COLO829 (cell line): Measurements from ENCODE around the gene RGL1.

ENCODE experiments used
- DNase-seq: peaks from one replicate; pipeline ENCODE4 v3.0.0; 2012; ENCODE audit warnings: low spot score

Gene RGL1

DNA sequence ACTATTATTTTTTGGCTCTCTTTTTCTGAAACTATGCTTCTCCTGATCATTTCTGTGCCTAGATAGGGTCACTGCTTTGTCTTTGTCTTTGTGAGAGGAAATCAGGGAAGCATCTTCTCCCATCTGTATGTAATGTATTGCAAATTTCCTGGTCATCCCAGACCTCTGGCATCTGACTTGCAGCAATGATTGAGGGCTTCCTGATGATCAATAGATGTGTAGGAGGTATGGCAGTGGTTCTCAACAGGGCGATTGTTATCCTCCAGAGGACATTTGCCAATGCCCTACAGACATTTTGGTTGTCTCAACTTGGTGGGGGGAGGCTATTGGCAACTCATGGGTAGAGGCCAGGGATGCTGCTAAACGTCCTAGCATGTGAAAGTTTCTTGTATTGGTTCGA lies 64.7 kb downstream of the RGL1 start:
- no peak for DNase-seq

DNA sequence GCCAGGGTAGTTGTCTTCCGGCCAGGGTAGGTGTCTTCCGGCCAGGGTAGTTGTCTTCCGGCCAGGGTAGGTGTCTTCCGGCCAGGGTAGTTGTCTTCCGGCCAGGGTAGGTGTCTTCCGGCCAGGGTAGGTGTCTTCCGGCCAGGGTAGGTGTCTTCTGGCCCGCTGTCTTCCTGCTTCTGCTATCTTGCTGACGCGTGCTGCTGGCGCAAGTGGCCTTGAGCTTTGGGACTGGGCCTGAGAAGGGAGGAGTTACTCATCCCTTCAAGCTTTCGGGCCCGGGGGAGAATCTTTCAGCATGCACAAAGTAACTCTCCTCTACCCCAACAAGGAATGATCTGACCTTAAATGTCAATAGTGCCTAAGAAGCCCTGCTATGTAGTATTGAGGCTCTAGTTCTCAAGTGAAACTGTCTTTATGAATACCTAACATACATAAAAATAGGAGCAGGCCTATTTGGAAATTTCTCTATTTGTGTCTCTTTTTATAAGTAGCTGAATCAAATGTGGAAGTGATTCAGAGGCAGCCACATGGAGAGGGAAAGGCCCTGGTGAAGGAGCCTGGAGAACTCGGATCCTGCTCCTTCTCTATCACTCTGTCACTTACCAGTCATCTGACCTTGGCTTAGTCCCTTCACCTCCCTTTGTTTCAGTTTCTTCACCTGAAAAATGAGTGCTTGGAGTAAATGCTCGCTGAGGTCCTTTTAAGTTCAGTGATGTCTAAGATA lies 65.6 kb downstream of the RGL1 start:
- DNase-seq: no peak

DNA sequence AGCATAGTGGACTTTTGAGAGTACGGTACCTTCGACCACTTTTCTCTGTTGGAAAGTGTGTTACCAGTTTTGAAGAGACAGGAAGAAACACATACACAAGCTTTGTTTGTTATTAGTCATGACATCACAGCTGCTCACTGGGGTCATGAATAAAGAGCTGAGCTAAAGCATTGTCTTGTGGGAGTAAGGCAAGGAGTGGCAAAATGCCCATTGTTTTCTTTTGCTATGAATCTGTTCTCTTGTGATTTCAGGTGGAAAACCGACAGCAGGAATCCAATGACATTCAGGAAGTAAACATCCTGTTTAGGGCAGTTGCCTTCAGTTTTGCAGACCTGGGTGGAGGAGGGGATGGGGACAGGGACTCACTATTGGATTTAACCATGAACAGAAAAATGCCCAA lies 66.2 kb downstream of the RGL1 start:
- DNase-seq: peak; percentile 23

DNA sequence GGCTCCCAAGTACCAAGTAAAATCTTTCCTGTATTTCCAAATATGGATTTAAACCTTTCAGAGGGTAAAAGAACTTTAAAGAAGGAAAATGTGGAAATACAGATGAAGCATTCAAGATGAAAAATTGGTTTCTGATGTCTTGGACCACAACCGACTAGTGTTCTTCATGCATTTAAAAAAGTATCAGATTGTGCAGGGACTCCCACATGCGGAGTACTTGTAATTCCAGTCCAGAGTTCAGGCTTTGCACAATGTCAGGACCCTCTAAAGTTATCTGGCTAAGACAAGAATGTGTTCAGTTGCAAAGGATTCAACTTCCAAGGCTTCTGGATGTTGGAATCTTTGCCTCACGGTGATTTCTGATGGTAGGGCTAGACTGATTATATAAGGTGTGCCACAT lies 66.7 kb downstream of the RGL1 start:
- DNase-seq: no peak

DNA sequence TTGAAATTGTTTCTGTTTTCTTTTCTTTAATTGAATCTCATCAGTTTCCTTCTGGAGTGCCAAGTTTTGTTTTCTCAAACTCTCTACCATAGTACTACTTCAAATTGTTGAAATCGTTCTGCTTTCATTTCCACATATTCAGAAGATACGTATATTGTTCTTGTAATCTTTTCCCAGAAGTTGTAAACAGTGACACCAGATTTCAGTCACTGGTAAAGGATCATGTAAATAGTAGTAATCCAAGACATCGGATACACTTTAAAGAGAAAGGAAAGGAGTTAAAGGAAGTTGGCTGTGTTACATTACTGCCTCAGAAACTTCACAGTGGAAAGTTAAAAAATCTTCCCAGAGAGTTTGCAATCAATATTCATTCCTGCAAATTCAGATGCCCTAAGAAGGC lies 67.5 kb downstream of the RGL1 start:
- DNase-seq: no peak

DNA sequence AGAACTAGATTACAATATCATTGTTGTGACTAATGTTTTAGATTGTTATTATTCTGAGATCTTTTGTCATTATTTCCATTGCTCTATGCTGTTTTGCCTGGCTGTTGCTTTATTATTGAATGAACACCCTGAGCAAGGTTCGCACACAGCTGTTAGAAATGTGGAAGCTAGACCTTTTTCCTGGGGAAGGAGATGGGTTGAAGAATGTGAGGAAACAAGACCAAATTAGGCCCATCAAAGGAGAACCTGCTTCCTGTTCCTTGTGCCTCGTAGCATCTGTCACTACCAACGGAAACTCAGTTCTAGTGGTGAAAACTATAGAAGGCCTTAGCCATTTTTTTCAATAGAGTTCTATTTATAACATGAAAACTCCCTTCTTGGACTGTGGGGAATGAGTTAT lies 68.7 kb downstream of the RGL1 start:
- DNase-seq: no peak

DNA sequence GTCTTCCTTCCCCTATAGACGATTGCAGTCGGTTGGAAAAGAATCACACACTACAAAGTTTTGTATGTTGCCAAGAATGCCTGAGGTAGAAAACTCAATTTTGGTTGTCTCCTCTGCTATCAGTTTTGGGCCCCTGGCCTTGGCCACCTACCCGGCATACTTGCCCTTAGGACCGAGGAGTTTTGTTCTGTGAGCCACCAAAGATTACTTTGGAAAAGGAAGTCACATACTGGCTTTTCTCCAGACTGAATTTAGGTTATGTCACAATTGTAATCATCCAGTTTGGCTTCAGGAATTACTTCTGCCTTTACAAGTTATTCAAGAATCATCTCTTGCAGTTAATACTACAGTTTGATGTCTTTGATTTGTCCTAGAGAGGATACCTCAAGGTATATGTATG lies 71.4 kb downstream of the RGL1 start:
- no peak for DNase-seq

DNA sequence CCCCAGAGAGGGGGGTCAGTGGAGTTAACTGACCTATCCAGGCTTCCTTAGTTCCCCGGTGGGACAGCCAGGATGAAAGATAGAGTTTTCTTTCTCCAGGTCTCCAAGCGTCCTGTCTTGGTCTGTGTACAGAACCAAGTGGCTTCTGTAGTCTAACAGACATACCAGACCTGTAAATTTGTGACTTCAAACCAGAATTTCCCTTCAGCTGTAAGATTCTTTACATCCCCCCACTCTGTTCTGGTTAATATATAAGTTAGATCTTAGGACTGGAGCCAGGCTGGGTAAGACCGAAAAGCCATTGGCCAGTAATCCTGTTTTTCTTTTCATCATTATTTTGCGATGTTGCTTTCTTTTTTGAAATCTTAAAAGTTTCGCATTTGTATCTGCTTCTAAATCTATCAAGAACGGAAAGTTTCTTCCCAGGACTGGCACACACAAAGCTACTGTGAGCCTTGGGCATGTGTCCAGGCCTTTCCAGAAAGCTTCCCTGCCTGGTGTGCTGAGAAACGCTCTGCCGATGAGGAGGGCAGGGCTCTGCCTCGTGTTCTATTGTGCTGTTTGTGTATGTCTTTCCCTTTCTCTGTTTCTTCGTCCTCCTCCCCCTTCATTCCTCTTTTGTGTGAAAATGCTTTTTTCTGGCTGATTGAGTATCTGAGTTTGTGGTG lies 72.3 kb downstream of the RGL1 start:
- no peak for DNase-seq

DNA sequence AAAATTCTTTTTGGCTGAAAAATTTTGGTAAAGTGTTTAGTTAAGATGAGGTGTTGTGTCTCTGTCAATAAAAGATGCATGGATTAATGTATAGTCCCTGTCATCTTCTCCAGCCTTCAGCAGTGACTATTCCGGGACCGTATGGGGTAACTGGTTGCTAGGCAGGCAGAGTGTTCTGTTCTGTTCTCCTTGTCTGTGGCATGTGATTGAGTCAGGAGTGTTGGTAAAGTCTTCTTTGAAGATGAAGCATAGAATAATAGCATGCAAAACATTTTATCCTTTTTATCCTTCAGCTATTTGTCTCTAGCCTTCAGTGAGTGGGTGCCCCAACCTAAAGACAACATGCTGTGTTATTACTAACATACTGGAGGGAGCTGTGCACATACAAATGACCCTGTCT lies 74.6 kb downstream of the RGL1 start:
- no peak for DNase-seq

DNA sequence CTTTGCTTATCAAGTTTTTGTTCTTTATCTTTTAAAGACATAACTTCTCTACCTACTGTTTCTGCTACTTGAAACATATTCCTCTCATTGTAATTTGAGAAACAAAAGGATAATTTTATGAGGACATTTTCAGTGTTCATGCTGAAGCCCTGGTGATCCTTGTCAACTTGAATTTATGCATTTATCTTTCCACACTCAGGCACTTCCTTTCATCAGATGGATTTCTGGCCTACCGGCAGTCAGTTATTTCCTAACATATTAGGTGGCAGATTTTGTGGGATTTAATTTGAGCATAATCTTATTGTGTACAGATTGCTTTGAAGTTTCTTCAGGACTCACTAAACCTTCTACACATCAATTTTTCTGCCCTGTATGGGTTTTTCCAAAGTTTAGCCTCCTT lies 75.0 kb downstream of the RGL1 start:
- no peak for DNase-seq

DNA sequence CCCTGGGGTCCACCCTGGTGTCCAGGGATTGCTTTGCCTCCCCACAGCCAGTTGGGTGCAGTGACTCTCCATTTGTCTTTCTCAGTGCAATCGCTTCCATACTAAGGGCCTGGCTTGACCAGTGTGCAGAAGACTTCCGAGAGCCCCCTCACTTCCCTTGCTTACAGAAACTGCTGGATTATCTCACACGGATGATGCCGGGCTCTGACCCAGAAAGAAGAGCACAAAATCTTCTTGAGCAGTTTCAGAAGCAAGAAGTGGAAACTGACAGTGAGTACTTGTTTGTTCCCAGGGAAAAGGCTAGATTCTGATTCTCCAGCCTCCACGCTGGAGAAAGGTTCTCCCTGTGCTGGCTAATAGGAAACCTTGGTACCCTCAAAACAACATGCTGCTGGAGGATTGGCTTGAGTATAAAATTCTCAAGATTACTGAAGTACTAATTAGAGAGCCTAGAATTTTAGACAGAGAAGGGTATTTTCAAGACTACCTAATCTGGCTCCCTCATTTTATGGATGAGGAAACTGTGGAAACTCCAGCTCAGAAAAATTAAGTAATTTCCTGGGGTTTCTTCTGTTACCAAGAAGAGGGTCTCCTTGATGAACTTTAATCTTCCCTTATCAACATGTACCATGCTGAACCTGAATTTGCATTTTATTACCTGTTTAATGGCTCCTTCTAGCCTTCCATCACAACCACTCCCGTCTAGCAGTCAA lies 75.8 kb downstream of the RGL1 start:
- no peak for DNase-seq

DNA sequence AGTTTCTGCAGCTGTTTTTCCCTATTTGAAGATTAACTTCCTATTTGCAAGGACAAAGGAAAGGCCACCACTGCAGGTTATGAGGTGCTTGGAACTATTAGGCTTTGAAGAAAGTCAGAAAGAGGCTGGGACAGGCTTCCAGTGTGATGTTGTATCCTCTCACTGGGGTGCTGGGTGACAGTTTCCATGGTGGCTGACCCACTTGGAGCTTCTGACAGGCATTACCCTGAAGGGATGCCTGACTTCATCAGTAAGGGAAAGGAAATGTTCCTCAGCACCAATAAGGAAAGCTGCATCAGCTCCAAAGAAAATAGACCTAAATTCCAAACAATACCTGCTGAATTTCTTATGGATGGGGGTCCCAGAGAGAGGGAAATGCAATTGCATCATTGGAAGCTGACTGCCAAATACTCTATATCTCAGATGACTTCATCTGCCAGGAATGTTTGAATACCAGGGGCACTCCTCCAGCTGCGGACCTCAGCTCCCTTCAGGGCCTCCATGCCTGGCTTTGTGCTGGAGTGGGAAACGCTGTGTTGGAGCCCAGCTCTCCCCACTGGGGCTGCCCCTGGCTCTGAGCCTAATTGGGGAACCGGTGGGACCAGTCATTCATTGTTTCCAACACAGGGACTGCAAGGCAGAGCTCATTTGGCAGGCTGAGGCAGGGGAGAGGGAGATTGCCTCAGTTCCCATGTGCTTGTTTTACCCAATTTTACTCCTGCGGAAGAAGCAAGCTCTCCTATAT lies 76.6 kb downstream of the RGL1 start:
- DNase-seq: peak; percentile 48

DNA sequence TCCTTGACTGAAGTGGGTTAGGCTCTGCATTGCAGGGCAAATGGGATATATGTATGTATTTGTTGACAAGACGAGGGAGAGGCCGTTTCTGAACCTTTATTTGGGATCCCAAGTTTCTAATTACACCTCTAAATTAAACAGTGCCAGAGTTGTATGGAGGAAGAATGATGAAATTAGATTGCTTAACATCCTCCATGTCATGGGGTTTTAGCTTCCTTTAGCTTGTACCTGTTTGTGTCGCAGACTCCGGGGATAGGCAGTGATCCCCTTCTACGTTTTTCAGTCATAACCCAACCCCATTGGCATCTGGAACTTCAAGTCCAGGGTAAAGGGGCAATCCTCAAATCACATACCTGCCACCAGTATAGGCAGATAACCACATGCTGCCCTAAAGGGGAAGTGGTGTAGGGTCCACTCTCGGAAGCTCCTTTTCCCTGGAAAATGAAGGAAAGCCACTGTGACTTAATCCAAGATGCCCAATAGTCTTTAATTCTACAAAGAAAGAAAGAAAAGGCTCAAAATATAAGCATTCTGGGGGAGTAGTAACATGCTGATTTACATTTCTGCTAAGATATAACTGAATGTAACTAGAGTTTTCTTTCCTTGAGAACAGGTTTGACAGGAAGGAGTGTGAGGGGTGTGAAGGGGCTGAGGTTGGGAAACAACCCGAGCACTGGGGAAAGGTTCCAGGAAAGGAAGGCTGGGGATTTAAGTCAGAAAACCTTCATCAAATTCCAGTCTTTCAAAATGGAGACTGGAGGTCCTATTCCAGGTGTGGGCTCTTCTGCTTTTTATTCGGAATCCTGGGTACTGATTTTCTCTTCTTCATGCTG lies 77.6 kb downstream of the RGL1 start:
- no peak for DNase-seq

DNA sequence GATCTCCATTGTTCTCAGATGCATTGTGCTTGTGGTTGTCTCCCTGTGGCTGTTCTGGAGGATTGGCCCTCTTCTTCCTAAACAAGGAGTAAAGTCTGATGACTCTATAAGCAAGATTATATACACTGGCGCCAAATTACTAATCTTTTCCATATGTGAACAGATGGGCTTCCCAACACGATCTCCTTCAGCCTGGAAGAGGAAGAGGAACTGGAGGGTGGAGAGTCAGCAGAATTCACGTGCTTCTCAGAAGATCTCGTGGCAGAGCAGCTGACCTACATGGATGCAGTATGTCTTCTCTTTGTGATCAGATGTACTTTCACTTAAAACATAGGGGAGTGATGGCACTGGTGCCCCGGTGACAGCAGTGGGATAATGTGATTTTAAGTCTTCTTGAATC lies 78.7 kb downstream of the RGL1 start:
- no peak for DNase-seq

DNA sequence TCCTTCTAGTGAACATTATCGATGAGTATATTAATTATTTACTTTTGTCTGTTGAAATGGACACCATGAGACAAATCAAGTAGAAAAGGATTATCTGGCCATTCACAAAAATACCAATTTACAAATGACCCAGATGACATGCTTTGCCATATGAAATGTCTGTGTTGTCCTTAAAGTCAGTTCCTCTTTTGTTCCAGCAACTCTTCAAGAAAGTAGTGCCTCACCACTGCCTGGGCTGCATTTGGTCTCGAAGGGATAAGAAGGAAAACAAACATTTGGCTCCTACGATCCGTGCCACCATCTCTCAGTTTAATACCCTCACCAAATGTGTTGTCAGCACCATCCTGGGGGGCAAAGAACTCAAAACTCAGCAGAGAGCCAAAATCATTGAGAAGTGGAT lies 79.6 kb downstream of the RGL1 start:
- no peak for DNase-seq

DNA sequence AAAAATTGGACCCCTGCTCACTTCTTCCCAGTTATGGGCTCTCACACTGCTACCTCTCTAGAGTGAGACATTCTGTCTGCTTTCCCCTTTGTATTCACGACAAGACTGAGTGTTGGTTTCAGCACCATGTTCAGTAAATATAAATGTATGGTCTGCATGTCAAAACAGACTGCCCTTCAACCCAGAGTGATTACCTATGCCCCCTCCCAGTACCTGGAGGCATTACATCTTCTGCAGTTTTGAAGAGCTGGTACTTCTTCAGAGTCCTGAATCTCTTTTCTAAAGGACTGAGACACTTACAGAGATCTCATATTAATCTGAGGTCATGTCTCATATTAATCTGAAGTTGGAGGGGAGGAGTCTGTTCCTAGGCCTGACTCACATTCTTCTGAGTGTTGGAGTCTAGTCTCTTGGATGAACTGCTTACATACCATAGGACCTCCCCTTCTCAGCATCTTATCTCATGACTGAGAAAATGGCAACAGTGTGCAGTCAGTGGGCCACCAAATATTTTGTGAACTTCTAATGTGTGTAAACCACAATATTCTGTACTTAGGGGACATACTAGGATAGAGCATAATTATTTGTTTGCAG lies 80.3 kb downstream of the RGL1 start:
- no peak for DNase-seq

DNA sequence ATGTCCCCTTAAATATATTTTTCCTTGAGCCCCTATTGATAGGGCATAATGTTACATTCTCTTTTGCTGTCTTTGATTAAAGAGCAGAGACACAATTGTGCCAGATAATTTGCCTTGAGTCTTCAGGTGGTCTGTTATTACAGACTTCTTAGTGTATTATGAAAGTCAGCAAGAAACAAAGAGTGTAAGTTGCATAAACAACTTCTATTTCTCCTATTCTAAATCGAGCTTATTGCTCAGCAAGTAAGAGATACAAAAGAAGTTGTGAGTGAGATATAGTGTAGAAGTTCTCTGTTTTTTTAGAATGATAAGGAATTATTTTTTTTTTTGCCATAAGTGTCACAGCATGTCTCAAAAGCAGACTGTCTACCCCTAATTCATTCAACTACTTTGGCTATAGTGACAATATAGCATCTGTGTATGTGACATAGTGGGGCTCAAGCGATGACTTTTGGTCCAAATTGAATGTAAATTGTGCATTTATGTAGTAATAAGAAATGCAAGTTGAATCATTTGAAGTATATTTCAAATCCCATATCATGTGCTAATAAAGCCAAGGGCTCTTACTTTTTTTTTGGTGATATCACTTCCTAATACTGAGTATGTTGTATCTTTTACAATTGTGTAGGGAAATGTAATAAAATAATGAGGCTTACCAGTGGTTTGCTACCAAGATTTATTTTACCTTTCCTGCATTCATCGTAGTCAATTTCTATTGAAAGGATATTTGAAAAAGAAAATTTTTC lies 81.3 kb downstream of the RGL1 start:
- DNase-seq: no peak

DNA sequence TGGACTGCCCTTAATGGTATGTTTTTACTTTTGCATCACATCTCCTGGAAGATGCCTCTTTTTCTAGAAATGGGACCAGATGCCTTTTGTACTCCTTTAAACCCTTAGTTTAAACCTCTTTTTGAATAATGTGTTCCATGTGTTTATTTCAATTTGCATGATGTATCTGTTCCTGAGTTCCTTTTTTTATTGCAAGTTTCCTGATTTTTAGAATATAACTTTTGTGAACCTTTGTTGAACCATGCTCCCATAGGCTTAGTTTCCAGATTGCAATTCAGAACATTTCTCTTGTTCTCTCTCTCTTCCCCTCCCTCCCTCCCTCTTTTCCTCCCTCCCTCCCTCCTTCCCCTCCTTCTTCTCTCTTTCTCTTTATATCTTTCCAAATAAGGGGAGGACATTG lies 81.9 kb downstream of the RGL1 start:
- no peak for DNase-seq

DNA sequence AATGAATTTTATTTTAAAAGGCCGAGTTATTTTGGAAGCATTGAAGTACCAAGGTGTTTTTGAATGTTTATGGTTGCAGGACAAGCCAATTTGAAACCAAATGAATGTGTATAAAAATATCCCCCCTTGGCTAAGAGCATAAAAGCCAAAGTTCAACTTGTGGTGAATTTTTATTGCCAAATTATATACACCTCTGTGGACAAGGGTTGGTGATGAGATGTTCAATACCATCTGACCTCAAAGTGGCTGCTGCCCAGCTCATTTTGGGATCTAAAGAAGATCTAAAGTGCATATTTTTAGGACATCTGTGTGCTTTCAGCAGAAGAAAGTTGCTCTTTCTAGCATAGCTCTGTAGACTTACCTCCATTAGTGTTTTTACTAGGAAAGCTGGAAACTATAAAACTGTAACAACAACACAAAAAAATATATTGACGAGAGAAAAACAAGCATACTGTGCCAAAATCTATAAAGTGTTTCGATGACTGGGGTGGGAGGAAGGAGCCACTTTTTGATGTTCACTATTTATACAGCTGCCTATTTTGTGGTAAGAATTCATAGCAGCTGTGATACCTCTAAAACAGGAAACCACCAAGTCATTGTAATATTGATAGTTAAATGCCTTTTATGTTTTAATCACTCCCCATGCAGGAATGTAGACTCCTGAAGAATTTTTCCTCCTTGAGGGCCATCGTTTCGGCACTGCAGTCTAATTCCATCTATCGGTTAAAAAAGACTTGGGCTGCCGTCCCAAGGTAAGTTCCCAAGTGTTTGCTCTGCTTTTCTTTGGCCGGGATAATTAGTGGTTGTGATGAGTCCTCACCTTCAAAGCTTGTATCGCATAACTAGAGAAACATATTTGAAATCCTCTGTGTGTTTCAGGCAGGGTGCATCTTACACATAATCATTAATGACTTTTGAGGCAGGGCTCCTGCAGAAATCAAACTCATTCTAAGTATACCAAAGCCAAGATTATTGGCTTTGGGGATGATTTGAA lies 83.2 kb downstream of the RGL1 start:
- DNase-seq: no peak
